ENCODE measurements around the gene ATP1A1. TPM values are rescaled to one million over a fixed set of nuclear protein-coding genes. Genes with fewer than 3 reads are reported as not detected.

The ATP1A1 gene
- total and polyA plus RNA-seq, 9 of the 15 experiments (the other 6 are each of a cell fraction or from before 2014, with no cell fraction given) = 99.3 to 513 (median 234) TPM

GRCh38 chr1:116407033-116407432 is 34.0 kb downstream of the ATP1A1 start:
- no TSS peak for BruUV-seq (replicated peaks)
- CTCF ChIA-PET (ENCODE audit: low intra/inter-chr PET ratio) = no interaction called here

More at GRCh38 chr1:116407033-116407432, 34.0 kb downstream of the ATP1A1 start:
- H4K20me1 ChIP-seq (replicated peaks; ENCODE audit: control insufficient read depth, insufficient read depth, low read length) = no peaks in the 10 kb centered on the region; the same call in 1 of the 2 replicates
- intact Hi-C loops (cut with micrococcal nuclease) = no loop called here
- no peak overlapping the region for H3K4me3 ChIP-seq
- POLR2A ChIA-PET = interaction anchor here (1.1 to 2.6 kb wide), 8 partner anchors 9 to 79 kb away, joined by 3 to 12 read pairs (median 6); no protein-coding TSS in a partner anchor
- no peak overlapping the region for H2AFZ ChIP-seq (ENCODE audit: low read depth, low read length)
- no peaks in the 10 kb centered on the region for H3K9me1 ChIP-seq (ENCODE audit: control insufficient read depth, insufficient read depth, low read length)
- no peak overlapping the region for H3K9ac ChIP-seq (ENCODE audit: insufficient read depth in 1 of 2, low read depth in 2 of 2, low read length in 2 of 2)
- TF ChIP-seq ZNF347 (CRISPR knock-in tag; IDR thresholded peaks at IDR 0.05; ENCODE audit: low read depth) = no peak
- no peak for TF ChIP-seq TRIM24 (IDR thresholded peaks at IDR 0.05)
- no peak for TF ChIP-seq ETS2 (tag; IDR thresholded peaks at IDR 0.05; ENCODE audit: borderline replicate concordance, poor library complexity, severe bottlenecking)
- TF ChIP-seq NR1H2 (CRISPR knock-in tag; IDR thresholded peaks at IDR 0.05) = no peak
- no peak for TF ChIP-seq ZKSCAN1 (IDR thresholded peaks at IDR 0.05; ENCODE audit: low read depth, low read length)
- no peak for TF ChIP-seq ZBTB7A (IDR thresholded peaks at IDR 0.05; ENCODE audit: borderline replicate concordance, control insufficient read depth, low read depth, low read length)
- TF ChIP-seq NFATC3 (IDR thresholded peaks at IDR 0.05) = no peak
- TF ChIP-seq CBX5 (IDR thresholded peaks at IDR 0.05; ENCODE audit: borderline replicate concordance, low read depth) = no peak
- TF ChIP-seq MNT (conservative IDR thresholded peaks at IDR 0.05) = no peak
- no peak for TF ChIP-seq STAG1 (CRISPR knock-in tag; IDR thresholded peaks at IDR 0.05; ENCODE audit: borderline replicate concordance)
- TF ChIP-seq MAFK (IDR thresholded peaks at IDR 0.05; ENCODE audit: low read length) = no peak
- ATAC-seq (no peak), DNase-seq (ENCODE audit: extremely low read depth in 1 of 4, low spot score in 3 of 4) (no peak), FAIRE-seq (no peak)
- no peak overlapping the region for H3K4me2 ChIP-seq (ENCODE audit: insufficient read depth, low read length)
- in situ Hi-C loops (cut with MboI) = no loop called here
- H3K79me2 ChIP-seq (ENCODE audit: control insufficient read depth, insufficient read depth, low read length) = no peaks in the 10 kb centered on the region
- no peaks in the 10 kb centered on the region for H3K27me3 ChIP-seq (ENCODE audit: control insufficient read depth in 2 of 2, insufficient read depth in 2 of 2, low read length in 2 of 2)
- H3K4me1 ChIP-seq (replicated peaks in 1 of 2; ENCODE audit: control insufficient read depth in 2 of 2, insufficient read depth in 2 of 2, low read length in 2 of 2) = peaks cover 32 to 60% of the 10 kb centered on the region in 2 experiments; a peak in 4 of 5 replicates
- 87% methylated on average over 6 of the region's 6 CpGs for WGBS (ENCODE audit: insufficient coverage, low coverage, missing lambda C conversion rate)
- H3K27ac ChIP-seq (ENCODE audit: extremely low read depth, low read depth, low read length) = no peak overlapping the region; the same call in 2 of the 3 replicates
- H3K36me3 ChIP-seq (ENCODE audit: control insufficient read depth, insufficient read depth, low read length) = peaks cover 62% of the 10 kb centered on the region
- no peaks in the 10 kb centered on the region for H3K9me3 ChIP-seq (replicated peaks; ENCODE audit: control insufficient read depth, insufficient read depth, low read depth, low read length)
